HG03520 (cell line): Measurements from ENCODE around the gene CA12.

Experiments
- ATAC-seq: cut with Tn5 transposase; IDR thresholded peaks from one replicate; pipeline ENCODE4 v1.9.1; 2021; ENCODE audit warnings: mild to moderate bottlenecking, moderate library complexity; ENCODE audit not compliant: unreplicated experiment

CA12 gene

GRCh38 chr15:63312286-63312685, 69.4 kb downstream of the CA12 start:
- ATAC-seq: no peak

GRCh38 chr15:63310646-63311045, 71.0 kb downstream of the CA12 start:
- ATAC-seq: no peak

GRCh38 chr15:63308947-63309346, 72.7 kb downstream of the CA12 start:
- ATAC-seq: no peak

- no peak for ATAC-seq
Observed at GRCh38 chr15:63308491-63308890, 73.2 kb downstream of the CA12 start.

GRCh38 chr15:63306492-63307073, 75.1 kb downstream of the CA12 start:
- ATAC-seq: no peak

- ATAC-seq: no peak
Observed at GRCh38 chr15:63305260-63305659, 76.4 kb downstream of the CA12 start.

- no peak for ATAC-seq
Observed at GRCh38 chr15:63301088-63301487, 80.6 kb downstream of the CA12 start.

GRCh38 chr15:63299943-63300575, 81.6 kb downstream of the CA12 start:
- no peak for ATAC-seq

- ATAC-seq: no peak
Observed at GRCh38 chr15:63296195-63296594, 85.5 kb downstream of the CA12 start.

- no peak for ATAC-seq
Observed at GRCh38 chr15:63295341-63295740, 86.3 kb downstream of the CA12 start.

GRCh38 chr15:63294359-63294758, 87.3 kb downstream of the CA12 start:
- ATAC-seq: no peak

- ATAC-seq: no peak
Observed at GRCh38 chr15:63292771-63293170, 88.9 kb downstream of the CA12 start.

- no peak for ATAC-seq
Observed at GRCh38 chr15:63292241-63292640, 89.4 kb downstream of the CA12 start.

- no peak for ATAC-seq
Observed at GRCh38 chr15:63291507-63291906, 90.1 kb downstream of the CA12 start.

GRCh38 chr15:63288778-63289378, 92.8 kb downstream of the CA12 start:
- no peak for ATAC-seq

GRCh38 chr15:63288342-63288741, 93.3 kb downstream of the CA12 start:
- no peak for ATAC-seq

- ATAC-seq: no peak
Observed at GRCh38 chr15:63287109-63287508, 94.5 kb downstream of the CA12 start.

GRCh38 chr15:63284335-63284734, 97.3 kb downstream of the CA12 start:
- ATAC-seq: no peak

- ATAC-seq: no peak
Observed at GRCh38 chr15:63283126-63283525, 98.5 kb downstream of the CA12 start.

GRCh38 chr15:63277893-63278456, 103.7 kb downstream of the CA12 start:
- peak; percentile 39 for ATAC-seq

- ATAC-seq: peak; percentile 68
Observed at GRCh38 chr15:63277038-63277892, 104.4 kb downstream of the CA12 start, which contains the start of gene APH1B. Gene APH1B (plus strand): TSS chr15:63277605. CDS start chr15:63277624, 19 bp downstream.
